Measurements from ENCODE around the gene RMND5B. TPM values are rescaled to one million over a fixed set of nuclear protein-coding genes. Genes with fewer than 3 reads are reported as not detected.

The RMND5B gene
- polyA plus RNA-seq, 1 of the 3 experiments (the other 2 are of a cell fraction): 42.8 TPM

DNA sequence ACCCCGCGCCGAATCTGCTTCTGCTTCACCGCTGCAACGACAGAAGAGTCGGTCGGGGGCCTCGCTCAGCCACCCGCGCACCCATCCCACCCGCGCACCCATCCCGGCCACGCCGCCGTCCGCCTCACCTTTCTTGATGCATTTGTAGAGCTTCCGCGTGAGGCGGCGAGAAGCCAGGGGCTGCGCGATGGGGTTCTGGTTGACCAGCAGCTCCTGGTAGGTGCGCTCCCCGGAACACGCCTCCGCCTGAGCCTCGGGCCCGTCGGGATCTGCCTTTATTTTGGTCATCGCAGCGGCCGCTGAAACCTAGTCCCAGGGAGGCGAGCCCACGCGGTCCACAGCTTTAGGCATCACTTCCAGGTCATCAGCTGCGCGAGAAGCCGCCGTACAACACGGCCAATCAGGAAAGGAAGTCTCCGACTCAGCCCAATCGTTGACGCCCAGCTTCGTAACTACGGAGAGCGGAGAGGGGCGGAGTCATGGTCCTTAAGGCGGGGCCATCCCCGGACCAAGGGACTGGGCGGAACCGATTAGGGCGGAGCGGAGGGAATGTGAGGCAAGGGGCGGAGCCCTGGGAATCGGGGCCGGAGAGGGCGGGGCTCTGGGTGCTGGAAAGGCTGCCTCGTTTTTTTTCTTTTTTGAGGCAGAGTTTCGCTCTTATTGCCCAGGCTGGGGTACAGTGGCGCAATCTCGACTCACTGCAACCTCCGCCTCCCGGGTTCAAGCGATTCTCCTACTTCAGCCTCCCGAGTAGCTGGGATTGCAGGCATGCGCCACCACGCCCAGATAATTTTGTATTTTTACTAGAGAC is 22.9 kb downstream of the RMND5B start, which contains the start of gene NHP2 (continued):
- TF ChIP-seq, protein P1, sequence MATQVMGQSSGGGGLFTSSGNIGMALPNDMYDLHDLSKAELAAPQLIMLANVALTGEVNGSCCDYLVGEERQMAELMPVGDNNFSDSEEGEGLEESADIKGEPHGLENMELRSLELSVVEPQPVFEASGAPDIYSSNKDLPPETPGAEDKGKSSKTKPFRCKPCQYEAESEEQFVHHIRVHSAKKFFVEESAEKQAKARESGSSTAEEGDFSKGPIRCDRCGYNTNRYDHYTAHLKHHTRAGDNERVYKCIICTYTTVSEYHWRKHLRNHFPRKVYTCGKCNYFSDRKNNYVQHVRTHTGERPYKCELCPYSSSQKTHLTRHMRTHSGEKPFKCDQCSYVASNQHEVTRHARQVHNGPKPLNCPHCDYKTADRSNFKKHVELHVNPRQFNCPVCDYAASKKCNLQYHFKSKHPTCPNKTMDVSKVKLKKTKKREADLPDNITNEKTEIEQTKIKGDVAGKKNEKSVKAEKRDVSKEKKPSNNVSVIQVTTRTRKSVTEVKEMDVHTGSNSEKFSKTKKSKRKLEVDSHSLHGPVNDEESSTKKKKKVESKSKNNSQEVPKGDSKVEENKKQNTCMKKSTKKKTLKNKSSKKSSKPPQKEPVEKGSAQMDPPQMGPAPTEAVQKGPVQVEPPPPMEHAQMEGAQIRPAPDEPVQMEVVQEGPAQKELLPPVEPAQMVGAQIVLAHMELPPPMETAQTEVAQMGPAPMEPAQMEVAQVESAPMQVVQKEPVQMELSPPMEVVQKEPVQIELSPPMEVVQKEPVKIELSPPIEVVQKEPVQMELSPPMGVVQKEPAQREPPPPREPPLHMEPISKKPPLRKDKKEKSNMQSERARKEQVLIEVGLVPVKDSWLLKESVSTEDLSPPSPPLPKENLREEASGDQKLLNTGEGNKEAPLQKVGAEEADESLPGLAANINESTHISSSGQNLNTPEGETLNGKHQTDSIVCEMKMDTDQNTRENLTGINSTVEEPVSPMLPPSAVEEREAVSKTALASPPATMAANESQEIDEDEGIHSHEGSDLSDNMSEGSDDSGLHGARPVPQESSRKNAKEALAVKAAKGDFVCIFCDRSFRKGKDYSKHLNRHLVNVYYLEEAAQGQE (IDR thresholded peaks at IDR 0.05; ENCODE audit: low read depth, low read length): 0 out of 2 replicates have a peak, but pooled peaks have one; percentile 24
- TF ChIP-seq NFIC (IDR thresholded peaks at IDR 0.05; ENCODE audit: borderline replicate concordance) (no peak), RXRA (IDR thresholded peaks at IDR 0.05; ENCODE audit: borderline replicate concordance, low read depth) (no peak), ZBTB33 (IDR thresholded peaks at IDR 0.05; ENCODE audit: borderline replicate concordance, low read depth) (peak; percentile 89), RAD21 (IDR thresholded peaks at IDR 0.05; ENCODE audit: low read length) (no peak), YY1 (IDR thresholded peaks at IDR 0.05; ENCODE audit: low read depth) (0 out of 2 replicates have a peak, but pooled peaks have one; percentile 26), IRF3 (IDR thresholded peaks at IDR 0.05; ENCODE audit: low read depth, low read length) (no peak), MAX (IDR thresholded peaks at IDR 0.05; ENCODE audit: low read depth) (peak; percentile 98), GATA2 (CRISPR knock-in tag; IDR thresholded peaks at IDR 0.05) (no peak), USF1 (IDR thresholded peaks at IDR 0.05; ENCODE audit: borderline replicate concordance, low read depth) (peak; percentile 54; the same call in 1 of the 2 replicates), CTCF (IDR thresholded peaks at IDR 0.05) (no peak), USF2 (IDR thresholded peaks at IDR 0.05; ENCODE audit: borderline replicate concordance, low read depth, low read length) (no peak), JUND (IDR thresholded peaks at IDR 0.05) (no peak), RFX5 (IDR thresholded peaks at IDR 0.05; ENCODE audit: low read length) (peak; percentile 78), CHD2 (IDR thresholded peaks at IDR 0.05; ENCODE audit: low read length, partially characterized antibody) (peak; percentile 93), RCOR1 (IDR thresholded peaks at IDR 0.05; ENCODE audit: low read length) (no peak), POLR2AphosphoS5 (IDR thresholded peaks at IDR 0.05; ENCODE audit: low read depth, low read length) (peak; percentile 1), TCF12 (IDR thresholded peaks at IDR 0.05) (peak; percentile 18; the same call in 1 of the 2 replicates)
